Adipose tissue (tissue), 3 donors: ENCODE data around the gene LRRC8E. TPM values are rescaled to one million over a fixed set of nuclear protein-coding genes. Genes with fewer than 3 reads are reported as not detected.

Experiments used
- H3K27ac ChIP-seq: one replicate; pipeline ENCODE4 v1.5.1; 2013; ENCODE audit warnings: low read depth, low read length
- WGBS, 3 donors: extraction: QIAGEN DNeasy Blood & Tissue Kit; methylation state at CpG; one replicate each; pipeline ENCODE4 v1.1.7; 2013; 5-methylcytosine and 5-hydroxymethylcytosine counted together
- polyA plus RNA-seq, 3 donors: library from polyadenylated mRNA; stranded (reverse); fragments of 200-250 nt; gene quantifications; one replicate each; pipeline ENCODE4 v1.2.3, GENCODE V29; 2013
- donor health status: healthy with polysubstance abuse.
- donor health status: Bipolar disorder and iron deficiency.
- donor health status: healthy.

Gene LRRC8E
- polyA plus RNA-seq = 1 to 10 TPM in 1 of 3 donors, under 1 TPM in 2; 0.22 to 4.1 (median 0.61) TPM

- WGBS, 3 donors = 7 to 11% (median 9%) methylated on average over 50 to 53 of the region's 53 CpGs
- H3K27ac ChIP-seq = no peak within 1 kb of the TSS
Measured at GRCh38 chr19:7888145-7888825, at the start of gene LRRC8E. TSS of gene LRRC8E (plus strand) at chr19:7888510. CDS start at chr19:7895604, 7,094 bp downstream.

- H3K27ac ChIP-seq = no peak overlapping the region
- 95 to 97% (median 95%) methylated on average over 6 of the region's 6 CpGs for WGBS, 3 donors
Measured at GRCh38 chr19:7839476-7839875, 48.8 kb upstream of the LRRC8E start.

GRCh38 chr19:7840629-7841028, 47.7 kb upstream of the LRRC8E start:
- WGBS, 3 donors = 78 to 88% (median 86%) methylated on average over 8 of the region's 8 CpGs
- H3K27ac ChIP-seq = no peak overlapping the region

- WGBS, 3 donors = 88 to 91% (median 88%) methylated on average over 11 of the region's 11 CpGs
Measured at GRCh38 chr19:7841751-7842660, 46.3 kb upstream of the LRRC8E start.

GRCh38 chr19:7842661-7843294, 45.5 kb upstream of the LRRC8E start:
- 94 to 98% (median 98%) methylated on average over 12 of the region's 12 CpGs for WGBS, 3 donors
- no peak overlapping the region for H3K27ac ChIP-seq

More at GRCh38 chr19:7841751-7842660, 46.3 kb upstream of the LRRC8E start:
- H3K27ac ChIP-seq = no peak overlapping the region

- 87 to 90% (median 89%) methylated on average over 6 of the region's 6 CpGs for WGBS, 3 donors
- no peak overlapping the region for H3K27ac ChIP-seq
Measured at GRCh38 chr19:7843521-7843920, 44.8 kb upstream of the LRRC8E start.

- WGBS, 3 donors = 78 to 94% (median 90%) methylated on average over 5 of the region's 5 CpGs
Measured at GRCh38 chr19:7844405-7844804, 43.9 kb upstream of the LRRC8E start.

GRCh38 chr19:7844951-7845350, 43.4 kb upstream of the LRRC8E start:
- no peak overlapping the region for H3K27ac ChIP-seq
- WGBS, 3 donors = 85 to 90% (median 86%) methylated on average over 9 to 10 of the region's 10 CpGs

More at GRCh38 chr19:7844405-7844804, 43.9 kb upstream of the LRRC8E start:
- no peak overlapping the region for H3K27ac ChIP-seq

GRCh38 chr19:7845390-7846154, 42.7 kb upstream of the LRRC8E start:
- no peak overlapping the region for H3K27ac ChIP-seq
- 89 to 90% (median 89%) methylated on average over 19 to 20 of the region's 20 CpGs for WGBS, 3 donors

GRCh38 chr19:7846155-7846646, 42.1 kb upstream of the LRRC8E start:
- 80 to 93% (median 83%) methylated on average over 19 of the region's 19 CpGs for WGBS, 3 donors

GRCh38 chr19:7847664-7848063, 40.6 kb upstream of the LRRC8E start:
- WGBS, 3 donors = 91 to 92% (median 92%) methylated on average over 23 of the region's 23 CpGs
- no peak overlapping the region for H3K27ac ChIP-seq

More at GRCh38 chr19:7846155-7846646, 42.1 kb upstream of the LRRC8E start:
- H3K27ac ChIP-seq = no peak overlapping the region

GRCh38 chr19:7848779-7849457, 39.4 kb upstream of the LRRC8E start:
- 92 to 93% (median 92%) methylated on average over 33 to 34 of the region's 34 CpGs for WGBS, 3 donors
- H3K27ac ChIP-seq = no peak overlapping the region

- WGBS, 3 donors = 90 to 97% (median 91%) methylated on average over 9 of the region's 9 CpGs
- no peak overlapping the region for H3K27ac ChIP-seq
Measured at GRCh38 chr19:7849631-7849999, 38.7 kb upstream of the LRRC8E start.

- 73 to 82% (median 75%) methylated on average over 24 to 25 of the region's 25 CpGs for WGBS, 3 donors
- H3K27ac ChIP-seq = no peak overlapping the region
Measured at GRCh38 chr19:7850000-7850813, 38.1 kb upstream of the LRRC8E start.

- no peak overlapping the region for H3K27ac ChIP-seq
Measured at GRCh38 chr19:7850945-7851622, 37.2 kb upstream of the LRRC8E start.

More at GRCh38 chr19:7850945-7851622, 37.2 kb upstream of the LRRC8E start:
- 83 to 91% (median 88%) methylated on average over 18 to 19 of the region's 19 CpGs for WGBS, 3 donors
